NCI-H1417 (cell line): ENCODE measurements around the gene C14orf93.

Experiments used
- DNase-seq, 3 experiments: peaks; one replicate each; lab custom pipeline; 2025; lab: John Stamatoyannopoulos, UW

C14orf93 gene

DNA sequence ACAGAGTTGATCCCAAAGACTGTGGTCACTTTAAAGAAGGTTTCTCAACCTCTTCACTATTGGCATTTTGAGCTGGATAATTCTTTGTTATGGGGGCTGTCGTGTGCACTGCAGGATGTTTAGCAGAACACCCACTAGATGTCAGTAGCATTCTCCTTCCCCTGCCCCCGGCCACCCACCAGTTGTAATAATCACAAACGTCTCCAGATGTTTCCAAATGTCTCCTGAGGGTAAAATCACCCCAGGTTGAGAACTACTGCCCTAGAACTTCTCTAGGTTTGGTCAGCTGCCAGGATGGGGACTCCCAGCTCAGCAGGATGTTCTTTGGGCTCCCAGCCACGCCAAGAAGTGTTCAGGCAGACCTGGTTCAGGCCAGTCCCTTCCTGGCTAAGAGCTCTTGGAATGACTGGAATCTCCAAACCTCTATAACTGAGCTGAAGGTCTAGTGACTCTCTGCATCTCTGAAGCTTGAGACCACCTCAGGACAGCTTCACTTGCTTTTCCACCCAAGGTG, 15.1 kb downstream of the C14orf93 start:
- peak in 2 of 3 experiments; percentile 5 to 51 for DNase-seq

DNA sequence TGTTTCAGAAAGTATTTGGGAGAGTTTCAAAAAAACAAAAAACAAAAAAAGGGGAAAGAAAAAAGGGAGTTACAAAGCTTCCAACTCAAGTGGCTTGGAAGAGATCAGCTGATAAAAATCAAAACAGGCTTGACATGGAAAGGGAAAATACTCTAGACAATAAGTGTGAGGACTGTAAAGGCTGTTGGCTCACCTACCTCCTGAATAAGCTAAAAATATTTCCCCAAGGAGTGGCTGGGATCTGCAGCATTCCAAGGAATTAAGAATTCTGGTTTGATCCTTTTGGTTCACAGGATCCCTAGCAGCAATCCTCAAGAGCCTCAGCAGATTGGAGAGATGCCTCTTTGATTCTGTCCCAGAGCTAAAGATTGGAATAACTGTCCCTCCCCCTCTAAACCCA, 16.4 kb downstream of the C14orf93 start:
- DNase-seq = no peak

DNA sequence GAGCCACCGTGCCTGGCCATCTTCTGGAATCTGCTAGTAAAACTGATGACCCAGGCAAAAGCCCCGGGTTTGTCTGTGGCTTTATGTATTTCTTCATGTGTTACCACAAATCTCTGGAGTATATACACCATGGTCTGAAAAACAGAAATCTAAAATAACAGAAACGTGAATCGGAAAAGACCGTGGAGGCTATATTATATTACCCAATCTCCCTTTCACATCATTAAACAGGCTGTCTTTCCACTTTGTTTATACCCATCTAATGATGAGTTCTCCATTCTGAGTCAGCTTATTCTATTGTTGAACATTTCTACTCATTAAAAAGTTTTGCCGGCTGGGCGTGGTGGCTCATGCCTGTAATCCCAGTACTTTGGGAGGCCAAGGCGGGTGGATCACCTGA, 18.1 kb downstream of the C14orf93 start:
- no peak for DNase-seq

DNA sequence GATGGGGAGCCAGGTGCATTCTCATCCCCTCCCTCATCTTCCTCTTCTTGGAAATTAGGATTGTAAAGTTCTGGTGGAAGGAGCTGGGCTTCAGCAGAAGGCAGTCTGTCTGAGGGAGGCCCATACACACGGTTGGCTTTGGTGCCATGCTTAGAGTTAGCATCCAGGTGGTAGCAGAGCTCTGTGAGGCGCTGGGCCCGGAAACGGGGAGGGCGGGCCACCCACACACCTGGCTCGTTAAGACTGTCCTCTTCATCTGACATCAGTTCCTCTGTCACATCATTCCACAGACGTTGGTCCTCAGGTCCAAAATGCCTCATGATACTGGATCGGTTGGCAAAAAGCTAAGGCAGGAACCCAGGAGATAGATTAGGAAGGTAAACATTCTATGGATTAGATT, 22.7 kb downstream of the C14orf93 start:
- no peak for DNase-seq

GRCh38 chr14:22986508-22987054, 23.4 kb downstream of the C14orf93 start:
- peak; percentile 77 to 94 (median 93) for DNase-seq

- no peak for DNase-seq
Observed at GRCh38 chr14:22985894-22986507, 23.9 kb downstream of the C14orf93 start.

- DNase-seq = no peak
Observed at GRCh38 chr14:22984959-22985658, 24.8 kb downstream of the C14orf93 start.

- peak in 2 of 3 experiments; percentile 83 to 86 for DNase-seq
Observed at GRCh38 chr14:22982477-22983245, 27.3 kb downstream of the C14orf93 start, which contains the start of gene AJUBA. TSS of gene AJUBA (minus strand) at chr14:22982551. CDS start at chr14:22982266, 285 bp downstream.

GRCh38 chr14:22981876-22982476, 28.0 kb downstream of the C14orf93 start:
- DNase-seq = peak in 2 of 3 experiments; percentile 68 to 78

- no peak for DNase-seq
Observed at GRCh38 chr14:22981090-22981875, 28.7 kb downstream of the C14orf93 start.

- DNase-seq = no peak
Observed at GRCh38 chr14:22980672-22981089, 29.3 kb downstream of the C14orf93 start.

- DNase-seq = no peak
Observed at GRCh38 chr14:22979748-22980392, 30.1 kb downstream of the C14orf93 start.

- DNase-seq = no peak
Observed at GRCh38 chr14:22978981-22979671, 30.8 kb downstream of the C14orf93 start.

- DNase-seq = no peak
Observed at GRCh38 chr14:22978487-22978837, 31.5 kb downstream of the C14orf93 start.

DNA sequence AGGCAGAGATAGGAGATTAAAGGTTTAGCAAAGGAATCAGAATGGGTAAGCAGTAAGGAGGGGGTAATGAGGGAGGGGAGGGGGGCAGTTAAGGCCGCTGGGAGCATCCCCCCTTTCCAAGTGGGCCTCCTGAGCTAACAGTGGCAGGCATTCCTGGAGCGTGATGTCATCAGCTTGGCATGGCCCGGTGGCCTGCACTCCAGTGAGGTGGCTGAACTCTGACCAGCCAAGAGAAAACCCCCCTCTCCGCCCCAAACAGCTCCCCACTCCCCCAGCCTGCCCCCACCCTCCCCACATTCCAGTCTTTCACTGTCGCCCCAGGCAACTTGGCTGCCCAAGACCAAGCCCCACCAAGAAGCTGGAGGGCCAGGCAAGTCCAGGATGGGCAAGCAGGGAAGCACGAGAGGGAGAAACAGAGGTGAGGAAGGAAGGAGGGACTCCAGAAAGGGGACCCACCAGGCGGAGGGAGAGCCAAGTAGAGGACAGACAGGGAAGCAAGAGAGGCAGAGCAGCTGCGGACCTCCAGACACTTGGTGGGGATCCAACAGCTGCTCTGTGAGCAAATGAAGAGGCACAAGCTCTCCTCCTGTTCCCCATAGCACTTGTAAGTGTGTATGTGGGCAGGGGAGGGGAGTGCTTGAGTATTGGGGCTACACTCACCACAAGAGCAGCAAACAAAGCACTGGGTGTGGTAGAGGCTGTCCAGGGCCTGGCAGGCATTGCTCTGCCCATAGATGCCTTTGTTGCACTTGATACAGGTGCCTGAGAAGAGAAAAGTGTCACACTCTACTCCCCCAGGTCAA, 32.1 kb downstream of the C14orf93 start:
- DNase-seq = no peak

DNA sequence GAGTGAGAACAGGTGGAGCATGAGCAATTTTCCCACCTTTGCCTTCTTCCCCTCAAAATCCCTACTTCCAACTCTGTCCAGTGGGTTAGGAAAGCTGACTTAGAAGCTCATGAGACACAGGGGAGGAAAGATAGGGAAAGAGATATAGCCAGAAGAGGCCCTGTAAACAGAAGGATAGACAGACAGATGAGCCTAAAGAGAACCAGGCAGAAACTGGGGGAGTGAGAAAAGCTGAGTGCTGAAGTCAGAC, 32.6 kb downstream of the C14orf93 start:
- no peak for DNase-seq

GRCh38 chr14:22976620-22977433, 33.1 kb downstream of the C14orf93 start:
- peak in 1 of 3 experiments; percentile 29 for DNase-seq

GRCh38 chr14:22974530-22975313, 35.2 kb downstream of the C14orf93 start:
- DNase-seq = peak in 1 of 3 experiments; percentile 24
